SHP77 (cell line): ENCODE results near the gene LDLRAD4.

ENCODE experiments used
- DNase-seq, 2 experiments: peaks; one replicate each; lab custom pipeline; 2025; lab: John Stamatoyannopoulos, UW

LDLRAD4 gene

GRCh38 chr18:13616525-13617035 lies 398.0 kb downstream of the LDLRAD4 start:
- DNase-seq, result no peak

DNA sequence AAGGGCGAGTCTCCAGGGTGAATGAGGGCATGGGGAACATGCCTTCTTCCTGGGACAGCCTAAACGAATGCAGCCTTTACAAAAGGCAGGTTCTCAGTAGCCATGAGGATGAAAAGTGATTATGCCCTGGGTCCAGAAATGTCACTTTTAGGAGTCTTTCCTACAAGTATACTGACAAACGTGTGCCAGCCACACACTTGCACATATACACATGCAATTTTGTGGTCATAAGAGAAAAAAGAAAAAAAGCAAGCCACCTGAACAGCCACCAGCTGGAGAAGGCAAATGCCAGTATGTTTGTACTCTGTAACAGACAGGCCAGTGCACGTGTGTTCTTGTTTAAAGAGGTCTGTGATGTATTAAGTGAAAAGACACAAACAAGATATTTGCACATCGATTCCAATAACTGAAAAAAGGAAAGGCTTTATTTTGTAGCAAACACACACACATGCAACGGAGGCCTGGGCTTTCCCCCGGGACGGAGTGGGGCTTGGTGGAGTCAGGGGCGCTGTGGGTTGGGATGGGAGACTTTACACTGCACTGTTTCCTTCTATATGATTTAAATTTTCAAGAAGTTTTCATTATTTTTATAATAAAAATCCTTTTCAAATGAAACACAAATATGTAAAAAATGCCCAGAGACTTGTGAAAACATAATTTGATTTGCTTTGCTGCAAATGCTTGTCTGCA lies 399.4 kb downstream of the LDLRAD4 start:
- no peak for DNase-seq

DNA sequence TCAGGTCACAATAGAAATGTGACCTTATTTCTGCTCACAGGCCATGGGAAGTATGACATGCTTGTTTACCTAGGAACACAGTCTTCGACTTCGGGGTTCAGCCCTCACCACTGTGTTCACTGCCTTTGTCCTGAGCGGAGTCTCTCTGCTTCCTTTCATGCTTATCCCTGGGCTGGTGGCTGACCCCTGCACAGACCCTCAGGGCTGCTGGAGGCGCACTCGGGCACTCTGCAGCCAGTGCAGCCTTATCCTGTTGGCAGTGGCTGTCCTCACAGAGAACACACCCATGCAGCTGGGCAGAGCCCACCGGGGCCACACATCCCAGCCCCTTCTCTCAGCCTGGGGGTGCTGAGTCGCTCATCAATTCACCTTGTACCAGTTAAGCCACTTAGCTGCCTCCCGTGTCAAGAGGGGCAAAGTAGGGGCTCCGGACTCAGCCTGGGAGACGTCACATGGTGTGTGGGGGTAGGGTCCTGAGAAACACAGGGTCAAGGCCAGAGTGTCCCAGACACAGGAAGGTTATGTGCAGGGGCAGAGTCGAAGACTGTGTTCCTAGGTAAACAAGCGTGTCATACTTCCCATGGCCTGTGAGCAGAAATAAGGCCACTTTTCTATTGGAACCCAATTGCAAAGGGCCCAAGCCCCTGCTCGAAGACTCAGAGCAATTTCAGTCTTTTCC lies 400.3 kb downstream of the LDLRAD4 start:
- no peak for DNase-seq

DNA sequence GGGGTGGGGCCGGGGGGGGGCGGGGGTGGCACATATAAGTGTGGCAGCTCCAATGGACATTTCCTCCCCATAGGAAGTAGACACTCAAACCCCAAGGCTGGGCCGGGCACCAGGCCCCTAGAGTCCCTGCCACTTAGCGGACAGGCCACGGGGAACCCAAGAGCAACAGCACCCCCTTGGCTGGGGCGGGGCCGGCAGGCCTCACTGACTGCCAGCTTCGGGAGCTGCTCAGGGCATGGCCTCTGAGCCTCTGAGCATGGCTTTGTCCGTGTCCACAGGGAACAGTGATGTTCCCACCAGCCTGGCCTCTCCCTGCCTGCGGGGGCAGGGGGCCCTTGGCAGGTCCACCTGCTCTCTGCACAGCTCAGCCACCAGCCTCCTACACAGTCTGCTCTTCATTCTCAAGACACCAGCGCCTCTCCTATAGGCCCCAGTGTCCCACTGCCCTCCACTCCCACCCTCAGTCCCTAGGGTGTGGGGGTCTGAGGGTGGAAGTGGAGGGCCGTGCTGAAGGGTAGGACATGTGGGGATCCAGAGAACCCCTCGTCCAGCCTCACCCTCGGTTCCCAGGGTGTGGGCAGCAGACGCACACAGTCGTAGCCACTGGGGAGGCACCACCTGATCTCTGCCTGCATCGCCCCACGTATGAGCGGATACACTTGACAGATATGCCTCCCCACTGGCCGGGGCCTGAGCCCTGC lies 401.1 kb downstream of the LDLRAD4 start:
- DNase-seq, result no peak

GRCh38 chr18:13620206-13620672 lies 401.7 kb downstream of the LDLRAD4 start:
- DNase-seq, result no peak

DNA sequence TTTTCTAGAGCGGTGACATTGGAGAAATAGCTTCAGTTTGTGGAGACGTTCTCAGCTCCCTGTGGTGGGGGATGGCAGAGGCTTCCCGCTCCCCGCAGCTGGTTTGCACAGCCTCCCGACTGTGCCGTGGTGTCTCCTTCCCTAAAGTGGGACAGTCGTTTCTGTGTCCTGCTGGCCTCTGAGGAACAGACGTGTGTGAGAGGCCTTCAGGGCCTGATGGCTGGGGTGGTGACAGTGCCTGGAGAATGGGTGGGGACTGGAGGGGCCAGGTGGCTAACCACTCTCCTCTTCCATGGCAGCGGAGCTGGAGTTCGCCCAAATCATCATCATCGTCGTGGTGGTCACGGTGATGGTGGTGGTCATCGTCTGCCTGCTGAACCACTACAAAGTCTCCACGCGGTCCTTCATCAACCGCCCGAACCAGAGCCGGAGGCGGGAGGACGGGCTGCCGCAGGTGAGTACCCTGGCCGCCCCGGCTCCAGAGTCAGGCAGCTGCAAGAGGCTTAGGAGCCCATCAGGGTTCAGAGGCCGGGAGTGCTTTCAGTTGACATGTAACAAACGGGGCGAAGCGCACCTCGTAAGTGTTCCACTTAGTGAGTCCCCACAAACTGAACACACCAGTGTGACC lies 402.4 kb downstream of the LDLRAD4 start:
- DNase-seq, result no peak

DNA sequence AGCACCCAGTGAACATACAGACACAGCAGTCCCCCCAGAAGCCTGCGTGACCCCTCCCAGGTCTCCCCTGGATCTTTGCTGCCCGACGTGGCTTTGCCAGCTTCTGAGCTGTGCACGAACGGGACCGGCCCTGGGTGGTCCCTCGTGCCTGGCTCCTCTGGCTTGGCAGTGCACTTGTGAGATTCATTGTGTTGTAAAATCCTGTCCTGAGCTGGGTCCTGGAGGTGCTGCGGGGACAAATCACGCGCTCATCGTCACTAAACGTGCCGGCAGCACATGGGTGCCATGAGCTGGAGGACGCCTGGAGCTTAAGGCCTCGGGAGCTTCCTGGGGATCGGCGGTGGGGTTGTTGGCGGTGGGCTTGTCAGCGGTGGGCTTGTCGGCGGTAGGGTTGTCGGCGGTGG lies 402.9 kb downstream of the LDLRAD4 start:
- DNase-seq, result no peak

DNA sequence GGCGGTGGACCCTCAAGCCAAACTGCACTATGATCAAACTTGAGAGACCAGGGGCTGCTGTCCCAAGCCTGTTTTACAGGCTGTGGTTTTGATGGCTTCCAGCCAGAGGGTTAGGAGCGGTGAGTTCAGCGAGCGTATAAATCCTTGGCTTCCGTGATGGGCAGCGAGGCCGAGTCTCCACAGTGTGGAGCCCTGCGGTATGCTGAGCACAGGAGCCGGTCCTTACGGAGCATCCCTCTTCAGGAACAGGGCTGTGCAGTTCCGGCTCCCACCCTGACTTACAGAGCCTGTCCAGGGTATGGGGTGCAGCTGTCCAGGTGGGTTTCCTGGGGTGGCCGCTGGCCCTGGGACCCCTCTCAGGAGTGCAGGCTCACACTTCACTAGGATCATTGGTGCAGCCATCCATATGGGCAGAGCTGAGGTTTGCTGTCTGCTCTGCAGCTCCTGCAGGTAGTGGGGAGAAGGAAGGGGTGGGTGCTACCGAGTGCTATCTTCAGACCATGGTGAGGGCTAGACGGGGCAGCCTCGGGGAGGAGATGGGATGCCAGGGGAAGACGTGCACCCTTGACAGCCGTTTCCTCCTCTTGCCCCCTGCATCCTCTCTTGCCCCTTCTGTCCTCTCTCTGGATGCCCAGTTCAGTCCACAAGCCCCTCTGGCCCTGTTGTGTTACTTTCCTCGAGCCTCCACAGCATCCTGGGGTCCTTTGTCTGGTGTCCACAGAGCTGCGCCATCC lies 403.5 kb downstream of the LDLRAD4 start:
- DNase-seq, result no peak

- no peak for DNase-seq
Observed at GRCh38 chr18:13622751-13623150, 404.2 kb downstream of the LDLRAD4 start.

DNA sequence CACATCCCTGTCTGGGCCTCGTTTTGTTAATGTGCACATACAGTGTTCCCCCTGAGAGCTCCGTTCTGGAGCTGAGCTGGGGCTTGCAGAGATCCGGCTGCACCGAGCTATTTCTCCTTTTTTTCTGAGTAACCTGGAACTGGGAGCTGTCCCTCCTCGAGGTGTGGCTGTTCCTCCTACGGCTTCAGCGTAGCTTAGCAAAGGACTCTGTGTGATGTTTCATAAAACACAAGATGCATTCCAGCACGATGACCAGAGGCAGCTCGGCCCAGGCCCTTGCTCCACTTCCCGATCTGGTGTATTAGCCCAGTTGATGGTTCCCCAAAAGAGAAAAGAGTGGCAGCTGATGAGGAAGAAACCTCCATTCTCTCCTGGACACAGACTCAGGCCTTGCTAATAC lies 404.8 kb downstream of the LDLRAD4 start:
- no peak for DNase-seq

DNA sequence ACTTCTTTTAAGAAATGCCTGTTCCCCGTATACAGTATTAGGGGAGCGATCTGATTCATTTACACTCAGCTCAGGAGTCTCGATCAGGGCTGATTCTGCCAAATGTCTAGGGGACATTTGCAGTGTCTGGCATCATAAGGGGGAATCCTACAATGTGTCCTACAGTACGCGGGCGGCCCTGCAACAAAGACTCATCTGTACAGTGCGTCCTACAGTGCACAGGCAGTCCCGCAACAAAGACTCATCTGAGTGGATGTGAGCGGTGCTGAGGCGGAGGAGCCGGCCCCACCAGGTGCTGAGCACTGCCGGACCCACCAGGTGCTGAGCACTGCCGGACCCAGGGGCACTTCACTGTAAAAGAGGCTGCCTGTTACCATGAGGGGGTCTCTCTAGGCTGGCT lies 405.3 kb downstream of the LDLRAD4 start:
- DNase-seq, result no peak

GRCh38 chr18:13624563-13625237 lies 406.1 kb downstream of the LDLRAD4 start:
- no peak for DNase-seq

DNA sequence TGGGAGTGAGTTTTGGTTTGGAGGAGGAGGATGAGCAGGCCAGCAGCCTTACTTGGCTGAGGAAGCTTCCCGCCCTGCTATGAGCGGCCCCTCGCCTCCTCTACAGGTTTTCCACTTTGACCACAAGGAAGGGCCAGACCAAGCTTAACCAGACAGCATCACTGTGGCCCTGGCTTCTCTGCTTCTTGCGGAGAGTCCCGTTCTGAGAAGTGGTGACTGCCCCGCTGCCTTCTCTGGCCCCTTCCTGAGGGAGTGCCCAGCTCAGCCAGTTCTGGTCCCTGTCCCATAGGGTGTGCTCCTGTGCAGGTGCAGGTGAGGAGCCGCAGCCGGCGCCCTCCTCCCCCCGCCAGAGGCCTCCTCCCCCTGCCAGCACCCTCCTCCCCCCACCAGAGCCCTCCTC lies 406.8 kb downstream of the LDLRAD4 start:
- no peak for DNase-seq

DNA sequence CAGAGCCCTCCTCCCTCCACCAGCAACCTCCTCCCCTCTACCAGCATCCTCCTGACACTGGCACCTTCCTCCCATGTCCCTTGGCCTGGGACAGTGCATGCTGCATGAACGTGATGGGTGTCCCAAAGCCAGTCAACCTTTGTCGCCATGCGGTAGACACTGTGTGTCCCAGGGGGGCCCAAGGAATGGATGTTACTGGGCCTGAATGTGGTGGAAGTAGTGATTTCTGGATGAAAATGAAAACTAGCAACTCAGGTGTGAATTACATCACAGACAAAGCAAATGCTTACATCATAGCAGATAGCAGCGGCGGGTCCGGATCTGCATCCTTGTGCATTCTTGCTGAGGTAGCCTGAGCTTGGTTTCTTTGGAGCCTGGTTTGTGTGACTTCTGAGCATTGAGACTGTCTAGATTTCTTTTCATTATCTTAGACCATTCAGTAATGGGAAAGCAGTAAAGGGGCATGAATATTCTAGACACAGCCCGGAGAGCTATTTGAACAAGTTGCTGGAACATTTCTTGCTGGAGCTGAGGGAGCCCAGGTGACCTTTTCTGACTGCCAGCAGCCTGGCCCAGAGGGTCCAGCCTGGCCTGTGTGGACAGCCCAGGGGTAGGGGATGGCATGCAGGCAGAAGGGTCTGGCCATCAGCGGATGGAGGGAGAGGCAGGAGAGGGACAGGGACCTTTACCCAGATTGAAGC lies 407.4 kb downstream of the LDLRAD4 start:
- no peak for DNase-seq

DNA sequence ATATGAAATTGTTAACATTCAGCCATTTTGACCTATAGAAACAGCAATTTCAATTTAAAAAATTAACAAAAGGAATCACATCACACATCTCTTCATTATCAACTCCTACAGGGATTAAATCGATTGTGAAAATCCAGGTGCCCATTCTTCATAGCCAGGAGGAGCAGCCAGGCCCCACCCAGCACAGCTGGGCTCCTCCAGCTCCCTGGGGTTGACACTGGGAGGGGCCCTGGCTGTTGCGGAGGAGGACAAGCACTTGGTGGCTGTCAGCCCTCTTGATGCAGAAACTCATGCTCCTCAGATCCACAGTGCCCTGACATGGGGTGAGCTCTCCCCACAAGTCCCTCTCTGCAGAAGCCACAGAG lies 408.0 kb downstream of the LDLRAD4 start:
- no peak for DNase-seq

DNA sequence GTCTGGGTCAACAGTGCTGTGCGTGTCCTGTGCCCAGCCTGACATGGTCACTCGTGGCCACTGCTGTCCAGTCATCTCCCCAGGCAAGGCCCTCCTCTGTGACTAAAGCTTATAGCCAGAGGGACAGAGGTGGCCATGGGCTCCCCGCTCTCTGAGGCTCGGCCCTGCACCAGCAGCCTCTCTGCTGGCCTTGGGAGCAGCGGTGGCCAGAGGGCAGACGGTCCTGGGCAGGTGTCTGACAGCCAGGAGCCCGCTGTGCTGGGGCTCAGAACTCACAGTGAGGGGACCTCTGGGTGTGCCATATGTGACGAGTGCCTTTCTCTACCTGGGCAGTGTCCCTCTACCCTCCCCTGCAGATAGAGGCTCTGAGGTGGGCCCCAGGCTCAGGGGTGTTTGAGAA lies 409.1 kb downstream of the LDLRAD4 start:
- DNase-seq, result no peak

DNA sequence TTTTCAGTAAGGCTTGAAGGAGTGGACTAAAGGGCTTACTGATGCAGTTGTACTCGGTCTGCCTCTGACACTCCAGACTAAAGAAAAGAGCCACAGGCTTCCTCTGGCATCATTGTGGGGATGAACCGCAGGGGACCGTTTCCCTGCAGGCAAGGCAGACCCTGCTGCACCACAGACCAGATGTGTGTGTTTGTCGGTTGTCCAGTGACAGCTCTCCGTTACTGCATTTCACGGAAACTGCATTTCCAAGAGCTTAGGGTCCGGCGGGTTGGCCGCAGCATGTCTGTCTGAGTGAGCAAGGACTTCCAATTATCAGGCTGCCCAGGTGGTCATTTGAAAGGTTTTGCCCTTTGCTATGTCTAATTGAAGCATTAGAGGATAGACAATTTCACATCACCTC lies 409.7 kb downstream of the LDLRAD4 start:
- DNase-seq, result no peak

DNA sequence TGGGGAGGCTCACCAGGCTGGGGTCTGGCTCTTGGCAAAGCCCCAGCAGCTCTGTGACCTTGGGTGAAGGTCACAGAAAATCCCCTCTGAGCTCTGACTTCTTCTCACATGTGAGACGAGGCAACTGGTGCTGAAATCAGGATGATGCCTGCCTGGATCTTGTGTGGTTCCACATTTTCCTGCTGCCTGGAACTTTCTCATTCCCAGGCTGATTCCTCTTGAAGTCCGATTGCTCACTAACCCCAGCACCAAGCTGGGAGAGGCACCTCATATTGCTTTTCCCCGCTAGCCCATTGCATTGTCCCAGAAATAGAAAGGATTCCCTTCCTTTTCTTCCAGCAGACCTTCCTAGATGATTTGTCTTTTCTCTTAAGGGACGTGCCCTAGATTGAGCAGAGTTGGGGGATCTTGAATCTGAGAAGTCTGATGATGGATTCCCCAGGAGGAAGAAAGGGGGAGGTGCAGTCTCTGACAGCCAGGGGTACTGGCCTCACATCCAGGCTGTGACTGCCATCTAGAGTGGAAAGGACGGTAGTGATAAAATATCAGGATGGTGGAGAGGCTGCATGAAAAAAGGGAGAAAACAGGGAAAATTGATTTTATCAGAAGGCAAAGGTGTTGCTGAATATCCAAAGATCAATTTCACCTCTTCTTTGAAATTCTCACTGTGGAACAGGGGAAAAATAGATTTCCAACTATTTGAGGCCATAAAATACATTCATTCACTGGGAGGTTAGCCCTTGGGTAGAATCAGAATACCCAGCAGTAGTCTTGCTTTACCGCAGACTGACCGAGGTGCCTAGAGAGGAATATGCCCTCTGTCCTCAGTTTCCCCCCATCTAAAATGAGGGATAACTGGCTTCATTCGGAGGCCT lies 411.5 kb downstream of the LDLRAD4 start:
- DNase-seq, result peak; percentile 51 to 79

DNA sequence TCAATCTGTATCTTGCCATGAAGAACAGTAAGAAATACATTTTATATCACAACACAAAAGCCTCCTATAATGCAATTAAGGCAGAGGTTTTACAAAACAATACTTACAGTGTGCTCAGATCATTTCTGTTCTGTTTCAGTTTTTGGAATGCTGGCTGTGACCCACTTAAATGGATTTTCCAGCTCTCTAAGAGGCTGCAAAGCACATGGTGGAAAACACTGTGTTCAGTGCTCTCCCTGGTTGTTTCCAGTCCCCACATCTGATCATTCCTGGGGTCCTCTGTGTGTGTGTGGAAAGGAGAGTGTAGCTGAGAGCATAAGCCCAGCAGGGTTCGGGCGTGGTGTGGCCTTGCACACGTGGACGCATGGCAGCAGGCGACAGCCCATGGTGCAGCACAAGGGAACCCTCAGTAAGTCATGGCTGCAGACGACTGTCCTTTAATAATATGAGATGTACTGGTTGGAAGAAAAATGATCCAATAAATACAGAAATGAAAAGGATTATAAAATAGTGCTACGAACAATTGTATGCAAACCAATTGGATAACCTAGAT lies 412.2 kb downstream of the LDLRAD4 start:
- DNase-seq, result no peak
